Loucy (cell line): ENCODE results near the gene KRT86.

Source experiments
- CTCF ChIP-seq: fragments of 200-600 bp; sonication (generic); conservative IDR thresholded peaks from 2 replicates; pipeline ENCODE4 v1.5.1; 2014; ENCODE audit warnings: mild to moderate bottlenecking, antibody characterized with exemption, low read length
- EZH2phosphoT487 ChIP-seq: fragments of 200-600 bp; IDR thresholded peaks from 2 replicates; pipeline ENCODE4 v1.6.1; 2018; ENCODE audit warnings: antibody characterized with exemption, mild to moderate bottlenecking, moderate library complexity, borderline replicate concordance

DNA sequence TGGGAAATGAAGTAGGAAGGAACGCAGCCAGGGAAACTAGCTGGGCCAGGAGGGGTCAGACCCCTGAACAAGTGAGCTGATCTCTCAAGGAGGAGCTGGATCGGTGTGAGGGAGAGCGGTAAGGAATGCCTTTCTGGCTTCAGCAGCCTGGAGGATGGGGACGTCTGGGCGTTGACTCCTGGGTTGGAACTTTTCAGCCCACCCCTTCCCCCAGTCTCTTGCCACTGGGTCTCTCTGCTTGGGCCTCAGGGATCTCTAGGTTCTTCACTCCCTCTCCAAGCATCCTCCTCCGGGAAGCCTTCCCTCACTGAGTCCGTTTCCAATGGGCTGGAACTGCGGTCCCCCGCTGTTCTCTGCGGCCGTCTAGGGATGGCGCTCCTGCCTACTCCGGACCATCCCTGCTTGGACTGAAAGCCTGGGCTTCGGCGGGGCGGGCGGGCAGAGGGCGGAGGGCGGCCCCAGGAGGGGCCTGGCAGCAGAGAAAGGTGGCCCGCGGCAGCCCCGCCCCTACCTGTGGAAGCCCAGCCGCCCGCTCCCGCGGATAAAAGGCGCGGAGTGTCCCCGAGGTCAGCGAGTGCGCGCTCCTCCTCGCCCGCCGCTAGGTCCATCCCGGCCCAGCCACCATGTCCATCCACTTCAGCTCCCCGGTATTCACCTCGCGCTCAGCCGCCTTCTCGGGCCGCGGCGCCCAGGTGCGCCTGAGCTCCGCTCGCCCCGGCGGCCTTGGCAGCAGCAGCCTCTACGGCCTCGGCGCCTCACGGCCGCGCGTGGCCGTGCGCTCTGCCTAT, 41.6 kb upstream of the KRT86 start, which contains the start of gene KRT7:
- TF ChIP-seq CTCF (no peak), EZH2phosphoT487 (no peak)
